SK-N-SH treated with all-trans-retinoic acid at 6 μM for 48 hours (cell line): ENCODE results near the gene ASTN2.

Experiments used
- CSDC2 ChIP-seq: fragments of 250-450 bp; sonication (Bioruptor Pico); IDR thresholded peaks from 2 replicates; pipeline ENCODE4 v1.5.0; 2020; ENCODE audit warnings: mild to moderate bottlenecking, moderate library complexity
- OSR1 ChIP-seq: fragments of 250-450 bp; sonication (Bioruptor Pico); IDR thresholded peaks from 2 replicates; pipeline ENCODE4 v1.8.0; 2022; ENCODE audit warnings: moderate library complexity, mild to moderate bottlenecking, inconsistent platforms
- SNAI2 ChIP-seq: fragments of 250-450 bp; sonication (Bioruptor Pico); IDR thresholded peaks from 2 replicates; pipeline ENCODE4 v1.5.0; 2020; ENCODE audit warnings: mild to moderate bottlenecking, moderate library complexity
- TF ChIP-seq, protein P1 (sequence below): fragments of 250-450 bp; sonication (Bioruptor Pico); IDR thresholded peaks from 2 replicates; pipeline ENCODE4 v1.8.0; 2021; ENCODE audit warnings: low read depth, mild to moderate bottlenecking, moderate library complexity, borderline replicate concordance
- TF ChIP-seq, protein P2 (sequence below): fragments of 250-450 bp; sonication (Bioruptor Pico); IDR thresholded peaks from 2 replicates; pipeline ENCODE4 v1.5.1; 2021; ENCODE audit warnings: mild to moderate bottlenecking, moderate library complexity

DNA sequence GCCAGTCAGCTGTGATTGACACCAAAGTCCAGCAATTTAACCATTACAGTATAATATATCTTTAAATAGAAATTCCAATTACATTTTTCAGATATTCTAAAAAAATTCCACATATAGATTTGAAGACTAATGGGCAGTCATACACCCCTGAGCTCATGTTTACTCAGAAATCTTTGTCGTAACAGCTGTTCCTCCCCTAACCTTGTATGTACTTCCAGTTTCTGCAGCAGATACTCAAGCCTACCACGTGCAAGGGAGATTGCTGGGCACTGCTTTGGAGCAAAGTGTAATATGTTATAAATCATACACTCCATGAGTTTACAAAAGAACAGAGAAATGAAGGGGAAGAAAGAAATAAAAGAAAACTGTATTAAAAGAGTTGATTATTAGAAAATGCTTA is 486.6 kb downstream of the ASTN2 start:
- TF ChIP-seq, protein P1, sequence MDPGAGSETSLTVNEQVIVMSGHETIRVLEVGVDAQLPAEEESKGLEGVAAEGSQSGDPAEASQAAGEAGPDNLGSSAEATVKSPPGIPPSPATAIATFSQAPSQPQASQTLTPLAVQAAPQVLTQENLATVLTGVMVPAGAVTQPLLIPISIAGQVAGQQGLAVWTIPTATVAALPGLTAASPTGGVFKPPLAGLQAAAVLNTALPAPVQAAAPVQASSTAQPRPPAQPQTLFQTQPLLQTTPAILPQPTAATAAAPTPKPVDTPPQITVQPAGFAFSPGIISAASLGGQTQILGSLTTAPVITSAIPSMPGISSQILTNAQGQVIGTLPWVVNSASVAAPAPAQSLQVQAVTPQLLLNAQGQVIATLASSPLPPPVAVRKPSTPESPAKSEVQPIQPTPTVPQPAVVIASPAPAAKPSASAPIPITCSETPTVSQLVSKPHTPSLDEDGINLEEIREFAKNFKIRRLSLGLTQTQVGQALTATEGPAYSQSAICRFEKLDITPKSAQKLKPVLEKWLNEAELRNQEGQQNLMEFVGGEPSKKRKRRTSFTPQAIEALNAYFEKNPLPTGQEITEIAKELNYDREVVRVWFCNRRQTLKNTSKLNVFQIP (CRISPR knock-in tag): no peak
- TF ChIP-seq, protein P2, sequence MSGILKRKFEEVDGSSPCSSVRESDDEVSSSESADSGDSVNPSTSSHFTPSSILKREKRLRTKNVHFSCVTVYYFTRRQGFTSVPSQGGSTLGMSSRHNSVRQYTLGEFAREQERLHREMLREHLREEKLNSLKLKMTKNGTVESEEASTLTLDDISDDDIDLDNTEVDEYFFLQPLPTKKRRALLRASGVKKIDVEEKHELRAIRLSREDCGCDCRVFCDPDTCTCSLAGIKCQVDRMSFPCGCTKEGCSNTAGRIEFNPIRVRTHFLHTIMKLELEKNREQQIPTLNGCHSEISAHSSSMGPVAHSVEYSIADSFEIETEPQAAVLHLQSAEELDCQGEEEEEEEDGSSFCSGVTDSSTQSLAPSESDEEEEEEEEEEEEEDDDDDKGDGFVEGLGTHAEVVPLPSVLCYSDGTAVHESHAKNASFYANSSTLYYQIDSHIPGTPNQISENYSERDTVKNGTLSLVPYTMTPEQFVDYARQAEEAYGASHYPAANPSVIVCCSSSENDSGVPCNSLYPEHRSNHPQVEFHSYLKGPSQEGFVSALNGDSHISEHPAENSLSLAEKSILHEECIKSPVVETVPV (CRISPR knock-in tag): no peak
- TF ChIP-seq SNAI2: no peak
- TF ChIP-seq CSDC2: no peak
- TF ChIP-seq OSR1 (CRISPR knock-in tag): no peak
